SK-N-MC (cell line): ENCODE measurements around the gene SSTR3.

Experiments used
- DNase-seq: peaks from one replicate; pipeline ENCODE4 v3.0.0-alpha.2; 2011; ENCODE audit warnings: low read depth, low spot score
- H3K27ac ChIP-seq: fragments of 200-600 bp; sonication (generic); 2 replicates; pipeline ENCODE4 v1.5.1; 2016; ENCODE audit warnings: mixed run types
- H3K36me3 ChIP-seq: fragments of 200-600 bp; sonication (generic); 2 replicates; pipeline ENCODE4 v1.6.1; 2017; ENCODE audit warnings: antibody characterized with exemption, low read length, mixed read lengths; ENCODE audit not compliant: insufficient read depth
- H3K4me3 ChIP-seq: fragments of 200-600 bp; sonication (generic); 2 replicates; pipeline ENCODE4 v1.5.1; 2016
- H3K9ac ChIP-seq: fragments of 200-600 bp; sonication (generic); 2 replicates; pipeline ENCODE4 v1.8.0; 2017; ENCODE audit warnings: mixed run types, mixed read lengths; ENCODE audit not compliant: insufficient read length
- H3K9me3 ChIP-seq: fragments of 200-600 bp; sonication (generic); 2 replicates; pipeline ENCODE4 v1.6.1; 2017; ENCODE audit warnings: low read depth, mild to moderate bottlenecking, antibody characterized with exemption, low read length, moderate library complexity, mixed read lengths
- EZH2 ChIP-seq: fragments of 200-600 bp; sonication (generic); IDR thresholded peaks from one replicate; pipeline ENCODE4 v1.6.1; 2017; ENCODE audit warnings: antibody characterized with exemption
- FOXP2 ChIP-seq: optimal IDR thresholded peaks from 2 replicates; pipeline ENCODE3; 2011; ENCODE audit warnings: mild to moderate bottlenecking, moderate library complexity; ENCODE audit not compliant: insufficient read depth; ENCODE audit errors: extremely low read length, control extremely low read depth
- POLR2AphosphoS5 ChIP-seq: IDR thresholded peaks from 2 replicates; pipeline ENCODE4 v1.6.1; 2012; ENCODE audit warnings: mild to moderate bottlenecking, low read depth, low read length, borderline replicate concordance

Gene SSTR3

DNA sequence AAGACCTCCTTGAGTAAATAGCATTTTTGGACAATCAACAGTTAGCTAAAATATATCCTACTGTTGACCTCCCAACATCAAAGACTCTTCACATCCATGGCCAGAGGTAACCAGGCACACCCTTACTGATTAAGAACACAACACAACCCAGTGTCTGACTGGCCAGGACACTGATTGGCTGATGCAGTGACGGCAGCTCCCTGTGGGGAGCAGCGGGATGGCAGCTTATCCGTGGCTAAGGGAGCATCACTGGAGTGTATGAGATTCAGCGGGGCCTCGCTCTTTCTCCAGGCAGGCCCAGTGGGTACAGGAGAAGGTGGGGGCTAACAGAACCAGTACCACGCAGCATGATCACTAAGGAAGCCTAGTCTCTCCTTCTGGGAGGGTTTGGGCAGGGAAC is 52.2 kb downstream of the SSTR3 start:
- H3K9me3 ChIP-seq: no peaks in the 10 kb centered on the region
- H3K36me3 ChIP-seq: no peaks in the 10 kb centered on the region
- DNase-seq: no peak
- H3K9ac ChIP-seq: no peak overlapping the region
- no peak overlapping the region for H3K4me3 ChIP-seq
- no peak overlapping the region for H3K27ac ChIP-seq
- TF ChIP-seq FOXP2: no peak
- no peak for TF ChIP-seq POLR2AphosphoS5
- TF ChIP-seq EZH2: no peak

- DNase-seq: no peak
- Histone ChIP-seq H3K4me3 (no peak overlapping the region), H3K9ac (no peak overlapping the region), H3K36me3 (no peaks in the 10 kb centered on the region), H3K9me3 (no peaks in the 10 kb centered on the region), H3K27ac (no peak overlapping the region)
- TF ChIP-seq FOXP2: no peak
- TF ChIP-seq EZH2: no peak
- no peak for TF ChIP-seq POLR2AphosphoS5
These were observed 53.4 kb downstream of the SSTR3 start for GRCh38 chr22:37158963-37159290.

- TF ChIP-seq EZH2 (no peak), FOXP2 (no peak), POLR2AphosphoS5 (no peak)
- Histone ChIP-seq H3K9me3 (no peaks in the 10 kb centered on the region), H3K27ac (no peak overlapping the region)
These were observed 54.6 kb downstream of the SSTR3 start for GRCh38 chr22:37157516-37158285.

DNA sequence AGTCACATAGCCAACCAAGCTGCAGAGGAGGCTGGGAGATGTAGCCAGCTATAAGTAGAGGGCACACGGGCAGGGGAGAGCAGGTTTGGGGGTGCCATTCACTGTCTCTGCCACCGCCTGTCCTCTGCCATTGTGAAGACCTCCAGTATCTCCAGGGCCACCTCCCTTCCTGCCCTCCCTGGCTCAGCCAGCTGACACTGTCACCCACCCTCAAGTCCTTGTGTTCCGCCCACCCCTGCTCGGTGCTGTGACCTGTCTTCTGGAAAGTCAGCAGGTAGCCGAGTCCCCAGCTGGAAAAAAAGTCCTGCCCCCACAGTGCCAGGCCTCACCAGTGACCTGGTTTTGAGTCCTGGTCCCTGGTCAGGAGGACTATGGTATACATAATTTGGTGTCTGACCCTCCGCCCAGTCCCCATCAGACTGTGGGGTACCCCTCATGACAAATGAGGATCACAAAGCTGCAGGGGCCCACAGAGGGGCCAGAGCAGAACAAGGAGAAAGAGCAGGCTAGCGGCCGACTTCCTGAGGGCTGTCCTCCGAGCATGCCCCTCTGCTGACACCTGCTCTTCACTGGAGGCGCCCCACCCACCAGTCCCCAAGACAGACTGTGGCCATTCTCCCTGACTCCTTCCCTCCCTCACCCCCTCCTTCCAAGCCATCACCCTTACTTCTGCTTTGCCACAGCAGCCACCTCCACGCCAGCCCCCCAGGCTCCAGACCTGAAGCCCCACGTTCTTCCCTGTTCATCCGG is 55.4 kb downstream of the SSTR3 start:
- H3K9ac ChIP-seq: no peak overlapping the region
- no peak for TF ChIP-seq FOXP2
- no peak for TF ChIP-seq POLR2AphosphoS5
- TF ChIP-seq EZH2: no peak
- H3K27ac ChIP-seq: no peak overlapping the region
- DNase-seq: no peak
- H3K9me3 ChIP-seq: no peaks in the 10 kb centered on the region
- no peaks in the 10 kb centered on the region for H3K36me3 ChIP-seq
- H3K4me3 ChIP-seq: no peak overlapping the region

More at GRCh38 chr22:37157516-37158285, 54.6 kb downstream of the SSTR3 start:
- no peak overlapping the region for H3K4me3 ChIP-seq
- no peak overlapping the region for H3K9ac ChIP-seq
- DNase-seq: no peak
- H3K36me3 ChIP-seq: no peaks in the 10 kb centered on the region

GRCh38 chr22:37155971-37156370 is 56.3 kb downstream of the SSTR3 start:
- no peak for DNase-seq
- H3K4me3 ChIP-seq: no peak overlapping the region
- no peak overlapping the region for H3K27ac ChIP-seq
- no peaks in the 10 kb centered on the region for H3K9me3 ChIP-seq
- no peak overlapping the region for H3K9ac ChIP-seq
- TF ChIP-seq FOXP2: no peak
- no peaks in the 10 kb centered on the region for H3K36me3 ChIP-seq

DNA sequence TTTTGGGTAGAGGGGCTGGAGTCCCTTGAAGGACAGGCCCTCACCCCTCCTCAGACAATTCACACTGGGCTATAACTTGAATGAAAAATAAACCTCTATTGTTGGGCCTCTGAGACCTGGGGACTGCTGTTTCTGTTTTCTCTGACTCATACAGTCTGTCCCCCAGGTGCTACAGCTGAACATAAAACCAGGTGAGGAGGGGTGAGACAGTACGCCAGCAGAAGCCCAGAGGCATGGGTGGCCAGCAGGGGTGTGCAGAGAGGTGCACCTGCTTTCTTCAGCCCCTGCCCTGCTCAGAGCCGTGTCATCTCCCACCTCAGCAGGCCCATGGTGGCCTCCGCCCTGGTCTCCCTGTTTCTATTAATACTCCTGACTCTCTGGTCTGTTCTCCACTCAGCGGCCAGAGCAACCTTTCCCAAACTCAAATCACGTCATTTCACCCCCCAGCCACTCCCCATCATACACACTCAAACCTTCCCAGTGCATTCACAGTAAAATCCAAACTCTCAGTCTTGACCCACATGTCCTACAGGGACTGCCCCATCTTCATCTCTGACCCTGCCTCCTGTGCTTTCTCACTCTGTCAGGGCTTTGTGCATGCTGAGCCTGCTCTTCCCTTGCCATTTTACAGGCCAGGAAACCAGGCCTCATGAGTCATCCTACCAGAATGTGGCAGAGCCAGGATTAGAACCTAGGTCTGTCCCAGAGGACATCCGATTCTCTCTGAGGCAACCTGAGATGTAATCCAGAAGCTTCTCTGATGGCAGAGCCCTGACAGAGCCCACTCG is 57.2 kb downstream of the SSTR3 start:
- H3K27ac ChIP-seq: no peak overlapping the region
- H3K36me3 ChIP-seq: no peaks in the 10 kb centered on the region
- DNase-seq: no peak
- H3K9ac ChIP-seq: no peak overlapping the region
- H3K4me3 ChIP-seq: no peak overlapping the region
- no peaks in the 10 kb centered on the region for H3K9me3 ChIP-seq
- TF ChIP-seq POLR2AphosphoS5: no peak
- no peak for TF ChIP-seq FOXP2
